Activated gamma-delta T cell treated with Interleukin-2 at 50 U/mL for 16 hours (primary cell): ENCODE measurements around the gene GDAP2.

Experiments
- DNase-seq: peaks from one replicate; pipeline ENCODE4 v3.0.0-alpha.2; 2020

GDAP2 gene

DNA sequence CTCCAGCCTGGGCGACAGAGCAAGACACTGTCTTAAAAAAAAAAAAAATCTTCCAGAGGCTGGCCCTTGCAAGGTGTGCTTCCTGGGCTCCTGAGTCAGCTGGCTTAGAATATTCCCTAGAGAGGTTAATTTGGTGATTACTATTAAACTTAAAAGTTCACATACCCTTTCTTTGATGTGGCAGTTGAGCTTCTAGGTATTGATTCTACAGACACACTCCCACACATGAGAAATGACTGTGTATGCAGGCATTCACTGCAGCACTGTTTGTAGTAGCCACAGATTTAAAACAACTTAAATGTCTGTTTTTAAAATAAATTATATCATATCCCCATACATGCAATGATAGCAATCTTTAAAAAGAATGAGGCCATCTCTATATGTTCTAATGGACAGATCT is 93.4 kb downstream of the GDAP2 start:
- no peak for DNase-seq

DNA sequence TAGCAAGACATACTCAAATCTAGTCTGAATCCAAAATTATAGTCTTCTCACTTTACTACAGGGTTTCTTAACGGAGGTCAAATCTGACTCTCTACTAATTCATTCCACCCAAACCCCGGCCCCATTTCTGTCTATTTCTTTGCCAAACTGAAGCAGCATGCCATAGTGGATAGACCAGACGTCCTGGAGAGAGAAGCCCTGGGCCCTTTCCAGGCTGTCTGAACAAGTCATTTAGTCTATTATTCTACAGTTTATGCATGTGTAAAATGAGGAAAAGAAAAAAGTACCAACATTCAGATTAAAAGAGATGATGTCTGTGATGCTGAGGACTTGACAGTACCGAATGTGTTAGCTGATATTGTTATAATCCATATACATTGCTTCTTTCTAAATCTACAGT is 95.0 kb downstream of the GDAP2 start:
- no peak for DNase-seq

DNA sequence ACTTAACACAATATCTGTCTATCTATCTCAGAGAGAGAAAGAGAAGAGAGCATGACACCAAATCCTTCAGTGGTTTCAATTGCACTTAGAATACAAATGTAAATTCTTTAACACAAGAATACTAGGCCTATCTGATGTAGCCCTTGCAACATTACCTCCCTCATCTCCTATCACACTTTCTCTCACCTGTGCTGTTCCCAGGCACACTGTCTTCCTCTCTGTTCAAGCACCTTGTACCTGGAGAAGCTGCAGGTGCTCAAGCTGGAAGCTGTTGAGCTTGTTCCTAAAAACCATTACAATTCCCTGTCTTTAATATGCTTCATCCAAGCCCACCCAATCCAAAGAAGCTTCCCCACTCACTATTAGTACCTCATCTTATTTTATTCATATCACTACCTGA is 97.0 kb downstream of the GDAP2 start:
- no peak for DNase-seq

DNA sequence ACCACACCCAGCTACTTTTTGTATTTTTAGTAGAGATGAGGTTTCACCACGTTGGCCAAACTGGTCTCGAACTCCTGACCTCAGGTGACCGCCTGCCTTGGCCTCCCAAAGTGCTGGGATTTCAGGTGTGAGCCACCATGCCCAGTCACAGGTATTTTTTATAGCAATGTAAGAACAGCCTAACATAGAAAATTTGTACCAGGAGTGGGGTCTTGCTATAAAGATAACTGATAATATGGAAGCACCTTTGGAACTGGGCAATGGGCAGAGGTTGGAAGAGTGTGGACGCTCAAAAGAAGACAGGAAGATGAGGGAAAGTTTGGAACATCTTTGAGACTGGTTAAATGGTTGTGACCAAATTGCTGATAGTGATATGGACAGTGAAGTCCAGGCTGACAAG is 99.2 kb downstream of the GDAP2 start:
- no peak for DNase-seq

DNA sequence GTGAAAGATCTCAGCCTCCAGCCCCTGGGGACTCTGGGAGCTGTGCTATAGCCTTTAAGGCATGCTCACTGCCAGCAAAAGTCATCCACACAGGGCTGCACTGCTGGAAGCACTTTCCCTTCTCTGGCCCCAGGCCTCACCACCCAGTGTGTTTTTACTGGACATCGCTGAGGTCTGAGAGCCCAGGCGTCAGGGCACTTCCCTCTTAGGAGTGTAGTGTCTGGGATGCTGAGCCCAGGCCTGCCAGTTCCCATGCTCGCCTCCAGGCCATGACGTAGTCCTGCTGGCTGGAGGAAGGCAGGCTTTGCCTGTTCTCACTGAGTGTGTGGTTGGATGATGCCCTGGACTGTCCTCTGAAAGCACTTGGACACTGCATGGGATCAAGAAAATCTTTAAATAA is 101.2 kb downstream of the GDAP2 start:
- DNase-seq, result no peak

DNA sequence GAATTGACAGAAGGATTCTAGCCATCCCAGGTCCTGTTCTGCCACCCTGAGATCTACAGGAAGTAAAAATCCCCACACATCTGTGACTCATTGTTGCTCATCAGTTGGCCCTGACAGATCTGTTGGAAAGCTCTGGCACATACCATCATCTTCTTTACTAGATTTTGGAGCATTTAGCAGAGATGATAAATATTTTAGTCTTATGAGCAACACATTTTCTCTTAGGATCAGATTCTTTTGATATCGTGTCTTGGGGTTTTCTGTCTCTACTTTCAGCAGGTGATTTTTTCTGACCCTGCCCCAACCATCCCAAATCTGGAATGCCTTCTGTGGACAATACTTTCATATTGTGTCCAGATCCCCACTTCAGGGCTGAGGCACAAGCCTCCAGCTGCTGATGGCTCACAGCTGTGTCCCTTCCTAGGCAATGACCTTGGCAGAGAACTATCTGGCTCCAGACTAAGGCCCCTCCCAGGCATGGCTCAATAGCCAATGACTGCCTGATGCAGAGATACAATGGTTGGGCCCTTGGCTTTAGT is 102.8 kb downstream of the GDAP2 start:
- DNase-seq, result no peak

DNA sequence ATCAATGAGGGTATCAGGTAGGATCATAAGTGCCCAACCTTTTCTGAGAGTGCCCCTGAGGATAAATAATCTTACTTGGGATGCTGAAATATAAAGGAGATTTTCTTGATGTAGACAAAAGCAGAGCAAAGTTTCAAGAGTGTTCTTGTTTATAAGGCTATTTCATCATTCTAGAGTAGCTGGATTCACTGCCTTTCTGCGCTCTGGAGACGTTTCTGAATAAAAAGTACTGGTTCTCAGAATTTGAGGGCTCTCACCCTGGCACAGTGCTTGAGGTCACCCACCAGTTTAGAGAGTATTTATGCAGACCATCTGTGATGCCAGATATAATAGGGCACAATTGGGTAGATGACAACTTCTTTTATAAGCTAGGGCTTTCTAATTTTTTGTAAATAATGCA is 103.3 kb downstream of the GDAP2 start:
- no peak for DNase-seq

DNA sequence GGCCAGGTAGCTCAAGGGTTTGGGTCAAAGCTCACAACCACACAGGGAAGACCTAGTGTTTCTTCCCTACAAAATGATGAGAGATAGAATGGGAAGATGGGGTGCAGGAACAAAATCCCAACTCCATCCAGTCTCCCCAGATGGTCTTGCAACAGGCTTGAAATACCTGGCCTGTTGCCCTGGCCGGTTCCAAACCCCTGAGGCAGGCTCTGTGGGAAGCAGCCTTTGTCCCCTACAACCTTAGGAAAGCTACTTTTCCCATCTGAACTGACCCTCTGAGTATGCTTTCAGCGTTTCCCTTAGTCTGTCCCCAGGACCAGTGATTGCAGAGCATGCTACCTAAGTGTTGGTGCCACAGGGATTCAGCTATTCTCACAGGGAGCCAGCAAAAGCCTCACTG is 104.0 kb downstream of the GDAP2 start:
- DNase-seq, result no peak

DNA sequence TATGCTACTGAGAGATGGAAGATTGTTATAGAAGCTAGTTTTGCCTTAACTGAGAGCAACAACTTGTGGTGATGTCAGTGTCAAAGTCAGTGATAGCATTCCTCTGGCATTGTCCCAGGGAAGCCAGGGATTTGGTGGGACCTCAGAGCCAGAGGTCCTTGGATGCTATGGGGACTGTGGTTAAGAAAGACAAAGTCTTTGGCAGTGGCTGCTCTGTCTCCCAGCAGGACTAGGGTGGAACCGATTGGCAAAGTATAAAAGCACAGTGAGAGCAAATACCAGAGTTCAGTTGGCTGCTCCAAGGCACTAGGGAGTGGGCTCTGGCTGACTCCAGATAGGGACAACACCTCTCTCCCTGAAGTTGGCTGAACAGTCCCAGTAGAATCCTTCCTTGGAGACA is 104.8 kb downstream of the GDAP2 start:
- no peak for DNase-seq

DNA sequence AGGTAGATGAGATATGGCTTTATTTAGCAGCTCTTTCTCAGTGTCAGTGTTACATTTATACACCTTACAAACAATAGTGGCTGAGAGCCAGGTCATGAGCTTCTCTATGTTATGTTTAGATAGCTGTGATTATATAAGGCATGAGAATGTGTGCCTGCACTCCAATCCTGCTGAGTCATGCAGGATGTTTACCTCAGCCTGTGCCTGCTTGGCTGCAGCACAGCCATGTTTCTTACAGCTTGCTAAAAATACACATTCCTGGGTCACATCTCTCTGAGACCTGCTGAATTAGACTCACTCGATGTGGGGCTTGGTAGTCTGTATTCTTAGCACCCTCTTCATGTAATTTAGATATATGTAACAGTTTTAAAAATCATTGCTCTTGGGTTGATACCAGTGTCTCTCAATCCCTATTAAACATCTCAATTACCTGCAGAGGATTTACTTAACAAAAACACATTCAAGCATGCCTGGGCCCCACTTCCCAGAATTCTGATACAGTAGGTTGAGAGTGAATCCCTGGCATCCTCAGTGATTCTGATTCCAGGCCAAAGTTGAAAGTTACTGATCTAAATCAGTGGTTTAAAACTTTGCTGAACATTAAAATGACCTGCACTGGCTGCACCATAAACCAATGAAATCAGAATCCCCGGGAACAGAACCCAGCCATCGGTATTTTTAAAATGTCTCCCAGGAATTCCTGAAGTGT is 107.5 kb downstream of the GDAP2 start:
- DNase-seq, result no peak

DNA sequence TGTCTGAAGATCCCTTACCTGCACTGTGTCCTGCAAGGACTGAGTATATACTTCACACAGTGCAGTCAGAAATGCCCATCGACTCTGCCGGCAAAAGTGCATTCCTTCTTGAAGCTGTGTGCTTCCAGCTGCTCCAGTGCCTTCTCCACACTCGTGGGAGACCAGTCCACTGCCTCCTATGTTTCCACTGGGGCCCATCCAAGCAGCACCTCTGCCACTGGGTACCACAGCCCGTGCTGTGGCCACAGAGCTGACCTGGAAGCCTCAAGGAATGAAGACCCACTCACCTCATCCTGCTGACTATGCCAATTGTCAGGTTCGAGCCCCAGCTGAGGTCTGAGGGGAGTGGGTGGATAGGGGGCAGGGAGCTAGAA is 108.1 kb downstream of the GDAP2 start:
- DNase-seq, result no peak

DNA sequence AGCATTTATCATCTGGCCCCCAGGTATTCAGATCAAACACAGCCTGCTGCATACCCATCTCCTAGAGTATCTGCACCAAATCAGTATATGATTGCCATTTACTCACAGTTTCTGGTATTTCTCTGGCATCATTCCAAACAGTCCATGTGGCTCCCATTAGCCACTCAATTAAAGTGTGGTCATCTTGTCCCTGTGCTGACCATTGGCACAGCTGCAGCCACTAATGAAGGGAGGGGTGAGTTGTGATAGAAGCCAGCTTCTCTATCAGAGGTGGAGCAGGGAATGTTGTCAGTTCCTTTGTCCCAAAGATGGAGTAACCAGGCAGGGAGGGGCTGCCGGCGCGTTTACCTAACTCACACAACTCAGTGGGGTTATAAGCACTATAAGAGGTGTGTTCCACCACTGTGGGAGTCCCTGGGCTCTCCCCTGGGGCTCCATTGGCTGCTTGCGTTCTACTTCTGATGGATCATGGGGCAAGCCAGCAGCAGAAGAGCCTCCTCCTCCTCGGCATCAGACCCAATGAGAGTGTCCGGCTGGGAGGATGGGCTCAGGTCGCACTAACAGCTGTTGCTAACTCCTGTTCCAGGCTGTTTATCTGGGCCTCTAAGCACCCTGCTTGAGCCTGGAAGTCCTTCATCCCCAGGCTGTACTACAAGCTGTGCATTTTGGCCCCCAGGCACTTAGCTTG is 108.6 kb downstream of the GDAP2 start:
- DNase-seq, result no peak

DNA sequence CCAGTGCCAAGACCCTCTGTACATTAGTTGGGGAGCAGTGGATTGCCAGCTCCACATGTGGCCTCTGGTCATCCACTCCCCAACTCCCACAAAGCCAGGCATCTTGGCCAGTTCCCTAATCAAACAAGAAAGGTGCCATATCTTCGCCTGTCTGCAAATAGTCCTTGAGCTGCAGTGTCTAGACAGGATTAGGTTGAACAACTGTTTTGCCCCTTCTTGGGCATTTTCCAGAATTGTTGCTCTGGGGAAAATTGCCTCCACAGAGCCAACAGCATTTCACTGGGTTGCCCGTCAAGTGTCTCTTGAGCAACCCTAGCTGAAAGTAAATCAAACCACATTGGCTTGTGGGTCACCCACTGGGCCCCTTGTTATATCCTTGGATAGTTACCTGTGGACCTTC is 109.3 kb downstream of the GDAP2 start:
- no peak for DNase-seq

DNA sequence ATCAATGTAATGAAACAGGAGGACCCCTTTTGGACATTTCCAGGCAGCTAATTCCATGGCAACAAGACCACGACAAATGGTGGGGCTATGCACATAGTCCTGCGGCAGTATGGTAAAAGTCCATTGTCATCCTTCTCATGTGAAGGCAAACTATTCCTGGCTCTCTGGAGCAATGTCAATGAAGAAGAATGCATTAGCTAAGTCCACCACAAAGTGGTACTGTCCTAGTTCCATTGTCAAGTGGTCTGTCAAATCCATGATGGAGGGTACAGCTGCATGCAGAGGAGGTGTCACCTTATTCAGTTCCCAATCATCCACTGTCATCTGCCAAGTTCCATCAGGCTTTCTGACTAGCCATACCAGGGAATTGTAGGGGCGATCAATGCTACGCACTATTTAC is 110.1 kb downstream of the GDAP2 start:
- no peak for DNase-seq

DNA sequence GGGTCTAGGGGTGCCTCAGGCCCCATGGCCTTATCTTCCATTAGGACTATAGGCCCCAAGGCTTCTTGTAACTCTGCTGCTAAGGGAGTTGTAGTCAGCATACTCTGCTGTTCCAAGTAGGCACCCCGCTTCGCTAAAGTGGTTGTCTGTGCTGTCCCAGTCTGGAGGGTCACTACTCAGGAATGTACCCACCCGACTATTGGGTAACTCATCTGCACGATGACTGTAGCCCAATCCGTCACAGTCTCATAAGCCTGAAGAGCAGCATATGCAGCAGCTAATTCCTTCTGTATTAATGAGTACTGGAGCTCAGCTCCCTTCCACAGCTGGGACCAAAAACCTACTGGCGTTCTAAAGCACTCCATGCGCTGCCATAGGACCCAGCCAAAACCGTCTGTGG is 111.0 kb downstream of the GDAP2 start:
- no peak for DNase-seq

DNA sequence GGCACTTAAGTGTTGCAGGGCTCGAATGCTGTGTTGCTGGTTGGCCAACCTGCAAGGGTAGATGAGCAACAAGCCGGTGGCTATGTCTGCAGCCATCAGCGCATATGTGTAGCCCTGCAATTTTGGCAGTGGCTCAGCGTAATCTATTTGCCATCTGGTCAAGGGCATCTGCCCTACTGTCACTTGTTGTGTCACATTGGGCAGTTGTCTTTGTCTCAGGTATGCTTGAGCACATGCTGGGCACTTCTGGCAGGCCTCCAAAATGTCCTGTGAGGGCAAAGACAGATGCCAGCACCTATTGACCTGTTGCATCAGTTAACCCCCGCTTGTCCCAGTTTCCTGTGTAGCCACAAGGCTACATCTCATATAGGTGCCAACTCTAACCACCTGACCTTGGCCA is 111.8 kb downstream of the GDAP2 start:
- DNase-seq, result no peak

DNA sequence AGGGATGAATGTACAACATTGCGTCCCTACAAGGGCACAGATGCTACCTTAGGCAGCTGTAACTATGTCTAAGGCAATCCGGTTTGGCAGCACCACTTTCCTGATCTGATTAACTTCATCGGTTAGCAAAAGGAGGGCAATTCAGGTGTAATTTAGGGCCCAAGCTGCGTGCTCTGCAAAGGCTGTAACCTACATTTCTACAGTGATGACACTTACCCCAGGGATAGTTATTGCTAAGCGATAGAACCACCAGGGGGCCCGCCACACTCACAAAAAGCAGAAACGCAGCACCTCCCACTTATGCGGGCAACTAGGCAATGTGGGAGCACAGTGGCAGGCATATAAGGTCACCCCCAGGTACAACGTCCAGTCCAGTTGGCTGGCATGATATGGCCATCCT is 113.5 kb downstream of the GDAP2 start:
- DNase-seq, result no peak

DNA sequence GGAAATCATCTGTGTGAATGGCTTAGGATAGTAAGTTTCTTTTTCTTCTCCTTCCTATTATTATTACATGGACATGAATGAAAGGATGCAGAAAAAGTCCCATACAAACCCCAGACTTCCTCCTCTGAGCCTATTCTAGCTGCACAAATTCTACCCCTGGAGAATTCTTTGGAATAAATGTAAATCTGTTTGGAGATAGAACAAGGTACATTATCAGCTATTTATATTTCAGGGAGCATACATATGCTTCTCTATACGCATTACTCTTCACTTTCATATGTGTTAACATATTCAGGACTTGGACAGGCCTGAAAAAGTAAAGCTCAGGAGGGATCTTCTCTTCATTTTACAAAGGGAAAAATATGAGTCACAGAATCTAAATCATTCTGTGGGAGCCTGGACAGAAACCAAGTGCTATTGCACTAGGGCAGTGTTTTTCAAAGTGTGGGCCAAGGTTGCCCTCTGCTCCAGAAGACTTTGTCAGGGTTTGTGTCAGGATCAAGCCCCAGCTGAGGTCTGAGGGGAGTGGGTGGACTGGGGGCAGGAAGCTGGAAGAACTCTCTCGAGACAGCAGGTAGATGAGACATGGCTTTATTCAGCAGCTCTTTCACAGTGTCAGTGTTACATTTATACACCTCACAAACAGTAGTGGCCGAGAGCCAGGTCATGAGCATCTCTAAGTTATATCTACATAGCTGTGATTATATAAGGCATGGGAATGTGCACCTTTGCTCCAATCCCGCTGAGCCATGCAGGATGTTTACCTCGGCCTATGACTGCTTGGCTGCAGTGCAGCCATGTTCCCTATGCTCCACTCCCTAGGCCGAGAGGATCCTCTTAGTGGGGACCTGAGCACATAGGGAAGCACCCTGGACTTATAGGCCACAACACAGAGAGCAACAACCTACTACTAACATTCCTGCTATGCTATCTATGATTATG is 114.3 kb downstream of the GDAP2 start:
- DNase-seq, result no peak
